IPS DF 19.7 (cell line): ENCODE data around the gene PSME4.
"Not testable (repeated sequence)": the region's sequence is repeated elsewhere in the genome, so short reads cannot be mapped to it uniquely, and the experiment has no call there.

ENCODE experiments used
- DNase-seq: peaks from one replicate; pipeline ENCODE4 v3.0.0-alpha.2; 2013; ENCODE audit warnings: low read depth, low spot score

The PSME4 gene

DNA sequence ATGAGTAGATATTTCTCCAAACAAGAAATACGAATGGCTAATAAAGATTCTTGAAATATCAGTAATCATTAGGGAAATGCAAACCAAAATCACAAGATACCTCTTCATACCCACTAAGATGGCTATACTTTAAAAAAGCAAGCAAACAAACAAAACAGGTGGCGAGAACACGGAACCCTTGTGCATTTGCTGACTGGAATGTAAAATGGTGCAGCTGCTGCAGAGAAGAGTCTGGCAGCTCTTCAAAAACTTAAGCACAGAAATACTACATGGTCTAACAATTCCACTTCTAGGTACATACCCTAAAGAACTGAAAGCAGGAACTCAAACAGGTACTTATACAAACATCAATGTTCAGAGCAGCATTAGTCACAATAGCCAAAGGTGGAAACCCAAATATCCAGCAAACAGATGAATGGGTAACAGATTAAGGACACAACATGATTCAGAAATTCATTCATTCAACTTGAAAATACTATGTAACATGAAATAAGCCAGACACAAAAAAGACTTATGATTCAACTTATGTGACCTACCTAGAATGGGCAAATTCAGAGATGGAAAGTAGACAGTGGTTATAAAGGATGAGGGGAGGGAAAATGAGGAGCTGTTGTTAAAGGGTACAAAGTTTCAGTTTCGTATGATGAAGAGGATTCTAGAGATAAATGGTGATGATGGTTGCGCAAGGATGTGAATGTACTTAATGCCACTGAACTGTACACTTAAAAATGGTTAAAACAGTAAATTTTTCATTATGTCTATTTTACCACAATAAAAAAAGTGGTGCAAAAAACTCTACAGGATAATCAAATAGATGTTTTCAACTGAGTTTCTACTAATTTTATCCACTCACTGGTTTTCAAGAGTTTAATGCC lies 84.2 kb downstream of the PSME4 start:
- DNase-seq: no peak

DNA sequence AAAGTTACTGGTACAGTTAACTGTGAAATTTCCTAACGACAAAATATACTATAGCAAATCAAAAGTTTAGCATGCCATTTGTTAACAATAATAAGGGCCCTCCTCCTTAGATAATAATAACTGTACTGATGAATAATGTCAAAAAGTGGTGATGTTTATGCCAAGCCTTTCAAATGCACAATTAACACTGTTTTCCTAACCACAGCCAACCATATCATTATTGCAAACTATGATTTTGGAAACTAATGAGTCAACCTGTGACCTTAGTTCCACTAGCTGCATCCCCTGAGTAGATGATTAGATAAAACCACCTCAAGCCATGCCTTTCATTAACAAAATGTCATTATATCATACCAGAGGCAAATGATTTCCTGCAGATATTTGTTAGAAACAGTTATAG lies 85.9 kb downstream of the PSME4 start:
- no peak for DNase-seq

GRCh38 chr2:53881986-53882385 lies 88.8 kb downstream of the PSME4 start:
- DNase-seq: no peak

GRCh38 chr2:53881360-53881759 lies 89.4 kb downstream of the PSME4 start:
- DNase-seq: no peak

DNA sequence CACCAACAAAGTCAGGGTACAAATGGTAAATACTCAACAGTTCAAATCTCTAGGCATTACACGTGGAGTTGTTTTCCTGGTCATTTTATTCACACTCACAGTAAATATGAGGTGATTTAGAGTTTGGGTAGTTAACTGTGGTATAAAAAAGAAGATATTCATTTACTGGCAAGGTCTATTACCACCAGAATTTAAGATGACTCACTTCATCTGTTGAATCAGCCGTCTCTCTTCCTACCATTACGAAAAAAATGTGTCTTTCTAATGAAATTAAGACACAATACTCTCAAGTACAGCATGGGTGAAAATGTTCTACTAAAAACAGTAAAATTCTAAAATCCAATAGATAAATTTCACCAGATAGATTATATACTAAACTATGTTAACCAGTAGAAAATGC lies 90.0 kb downstream of the PSME4 start:
- DNase-seq: no peak

- no peak for DNase-seq
Measured at GRCh38 chr2:53877556-53877955, 93.2 kb downstream of the PSME4 start.

DNA sequence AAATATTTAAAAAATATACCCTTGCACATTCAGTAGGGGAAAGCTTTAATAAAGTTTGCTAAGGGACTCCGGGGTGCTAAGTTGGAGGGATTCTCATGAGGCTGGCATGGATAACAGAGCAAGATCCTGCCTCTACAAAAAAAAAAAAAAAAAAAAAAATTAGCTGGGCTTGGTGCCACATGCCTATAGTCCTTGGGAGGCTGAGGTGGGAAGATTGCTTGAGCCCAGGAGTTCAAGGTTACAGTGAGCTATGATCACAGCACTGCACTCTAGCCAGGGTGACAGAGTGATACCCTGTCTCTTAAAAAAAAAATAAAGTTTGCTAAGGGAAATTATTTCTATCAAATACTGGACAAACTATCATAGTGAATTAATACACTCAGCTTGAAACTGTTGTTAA lies 93.7 kb downstream of the PSME4 start:
- no peak for DNase-seq

DNA sequence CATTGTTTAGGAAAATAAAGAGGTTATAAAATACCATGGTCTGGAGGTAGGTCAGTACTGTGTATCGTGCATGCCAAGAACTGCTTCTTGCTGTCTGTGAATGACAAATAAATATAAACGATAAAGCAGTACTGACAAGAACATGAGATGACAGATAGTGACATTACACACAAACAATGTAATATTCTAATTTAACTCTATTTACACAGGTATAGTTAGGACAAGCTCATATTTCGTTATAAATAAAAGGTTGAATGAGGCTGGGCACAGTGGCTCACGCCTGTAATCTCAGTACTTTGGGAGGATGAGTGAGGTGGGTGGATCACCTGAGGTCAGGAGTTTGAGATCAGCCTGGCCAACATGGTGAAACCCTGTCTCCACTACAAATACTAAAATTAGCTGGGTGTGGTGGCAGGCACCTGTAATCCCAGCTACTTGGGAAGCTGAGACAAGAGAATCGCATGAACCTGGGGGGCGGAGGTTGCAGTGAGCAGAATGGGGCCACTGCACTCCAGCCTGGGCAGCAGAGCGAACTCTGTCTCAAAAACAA lies 96.3 kb downstream of the PSME4 start:
- DNase-seq: no peak

DNA sequence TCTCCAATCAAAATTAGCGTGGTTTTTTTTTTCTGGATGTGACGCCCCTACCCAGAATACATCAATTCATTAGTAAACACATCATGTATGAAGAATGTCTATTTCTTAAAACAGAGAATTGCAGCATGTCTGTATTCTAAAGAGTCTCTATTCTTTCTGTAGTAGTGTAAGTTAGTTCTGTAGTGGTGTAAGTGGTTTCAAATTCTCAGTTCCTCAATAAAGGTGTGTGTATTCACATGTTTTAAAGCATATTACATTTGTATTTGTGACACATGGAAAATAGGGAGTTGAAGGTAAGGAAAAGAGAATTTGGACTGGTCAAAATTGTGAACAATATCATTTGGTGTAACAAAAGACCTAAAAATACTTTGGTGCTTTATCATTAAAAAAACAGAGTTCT lies 103.0 kb downstream of the PSME4 start:
- DNase-seq: no peak

DNA sequence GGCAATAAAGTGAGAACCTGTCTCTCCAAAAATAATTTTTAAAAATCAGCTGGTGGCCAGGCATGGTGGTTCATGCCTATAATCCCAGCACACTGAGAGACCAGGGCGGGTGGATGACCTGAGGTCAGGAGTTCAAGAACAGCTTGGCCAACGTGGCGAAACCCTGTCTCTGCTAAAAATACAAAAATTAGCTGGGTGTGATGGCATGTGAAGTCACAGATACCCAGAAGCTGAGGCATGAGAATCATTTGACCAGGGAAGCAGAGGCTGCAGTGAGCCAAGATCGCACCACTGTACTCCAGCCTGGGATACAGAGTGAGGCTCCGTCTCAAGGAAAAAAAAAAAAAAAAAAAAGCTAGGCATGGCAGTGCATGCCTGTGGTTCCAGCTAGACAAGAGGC lies 103.6 kb downstream of the PSME4 start:
- no peak for DNase-seq

DNA sequence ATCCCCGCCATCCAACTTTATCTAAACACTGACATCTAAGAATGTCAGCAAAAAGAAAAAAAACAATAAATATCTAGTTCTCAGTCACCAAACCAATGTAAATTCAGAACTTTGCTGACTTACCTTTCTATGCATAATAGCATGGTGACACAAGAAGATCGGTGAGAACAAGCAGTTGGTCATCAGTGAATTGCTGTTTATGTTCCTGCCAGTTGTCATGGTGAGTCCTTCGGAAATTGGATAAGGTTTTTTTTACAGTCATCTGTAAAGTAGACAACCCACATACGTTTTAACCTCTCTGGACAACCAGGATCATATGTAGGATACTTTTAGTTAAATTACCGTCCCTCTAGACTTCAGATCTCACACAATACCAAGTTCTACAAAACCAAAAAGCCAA lies 104.8 kb downstream of the PSME4 start:
- DNase-seq: no peak

- no peak for DNase-seq
Measured at GRCh38 chr2:53865264-53865663, 105.5 kb downstream of the PSME4 start.

GRCh38 chr2:53863538-53864227 lies 107.1 kb downstream of the PSME4 start:
- no peak for DNase-seq

- DNase-seq: no peak
Measured at GRCh38 chr2:53861824-53862223, 109.0 kb downstream of the PSME4 start.

DNA sequence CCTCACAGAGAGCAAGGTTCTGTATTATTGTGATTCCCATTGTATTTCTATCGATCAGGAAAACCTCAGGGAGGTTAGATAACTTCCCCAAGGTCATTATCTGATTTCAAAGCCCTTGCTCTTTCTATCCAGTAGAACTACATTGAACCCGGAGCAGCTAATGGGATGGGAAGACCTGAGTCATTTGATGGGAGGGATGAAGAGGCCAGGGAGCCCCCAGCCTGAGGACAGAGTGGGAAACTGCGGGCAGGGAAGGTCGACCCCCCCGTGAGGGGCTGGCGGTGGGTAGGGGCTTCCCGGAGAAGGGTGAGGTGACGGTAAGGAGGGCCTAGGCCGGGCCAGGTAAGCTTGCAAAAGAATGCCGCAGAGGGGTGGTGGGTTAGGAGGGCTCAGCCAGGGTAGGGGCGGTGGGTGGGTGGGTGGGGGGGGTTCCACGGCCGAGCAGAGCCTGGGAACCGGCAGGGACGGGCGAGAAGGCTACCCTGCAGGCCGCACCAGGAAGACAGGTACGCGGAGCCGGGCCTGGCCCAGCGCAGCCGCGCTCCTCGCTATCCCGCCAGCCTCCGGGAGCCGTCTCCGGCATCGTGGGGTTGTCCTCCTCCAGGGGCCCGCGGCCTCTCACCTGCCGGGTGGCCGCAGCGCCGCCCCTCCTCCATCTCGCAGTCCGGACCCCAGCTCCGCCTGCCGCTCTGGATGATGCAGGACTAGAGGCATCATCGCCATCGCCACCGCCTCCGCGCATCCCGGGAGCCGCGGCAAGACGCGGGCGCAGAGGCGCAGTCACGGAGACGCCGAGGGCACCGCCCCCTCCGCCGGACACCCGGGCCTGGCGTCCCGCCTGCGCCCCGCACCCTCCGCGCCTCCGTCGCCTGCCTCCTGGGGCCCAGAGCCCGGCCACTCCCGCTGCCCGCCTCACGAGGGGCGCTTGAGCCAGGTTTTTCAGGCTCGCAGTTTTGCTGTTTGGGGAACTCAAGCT lies 111.3 kb downstream of the PSME4 start, which contains the start of gene GPR75:
Gene GPR75 (minus strand): TSS at position 762 of the 976 bp plus-strand sequence. CDS start 5,211 bp downstream, outside the sequence.
- peak; percentile 3 for DNase-seq

- no peak for DNase-seq
Measured at GRCh38 chr2:53856272-53856671, 114.5 kb downstream of the PSME4 start.

GRCh38 chr2:53854678-53855077 lies 116.1 kb downstream of the PSME4 start:
- DNase-seq: no peak

DNA sequence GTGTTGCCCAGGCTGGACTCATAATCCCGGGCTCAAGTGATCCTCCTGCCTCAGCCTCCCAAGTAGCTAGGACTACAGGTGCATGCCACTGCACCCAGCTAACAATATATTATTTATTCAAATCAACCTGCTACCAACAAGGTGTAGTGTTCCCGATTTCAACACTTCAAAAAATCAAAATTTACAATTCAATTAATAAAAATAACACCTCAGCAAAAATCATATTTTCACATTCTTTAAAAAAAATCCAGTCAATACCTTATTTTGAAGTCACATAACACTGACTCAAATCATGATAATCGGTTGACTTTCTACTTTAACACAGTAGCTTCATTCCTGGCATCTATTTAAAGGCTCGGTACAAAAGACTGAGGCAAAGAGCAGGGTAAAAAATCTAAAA lies 118.3 kb downstream of the PSME4 start:
- DNase-seq: no peak

DNA sequence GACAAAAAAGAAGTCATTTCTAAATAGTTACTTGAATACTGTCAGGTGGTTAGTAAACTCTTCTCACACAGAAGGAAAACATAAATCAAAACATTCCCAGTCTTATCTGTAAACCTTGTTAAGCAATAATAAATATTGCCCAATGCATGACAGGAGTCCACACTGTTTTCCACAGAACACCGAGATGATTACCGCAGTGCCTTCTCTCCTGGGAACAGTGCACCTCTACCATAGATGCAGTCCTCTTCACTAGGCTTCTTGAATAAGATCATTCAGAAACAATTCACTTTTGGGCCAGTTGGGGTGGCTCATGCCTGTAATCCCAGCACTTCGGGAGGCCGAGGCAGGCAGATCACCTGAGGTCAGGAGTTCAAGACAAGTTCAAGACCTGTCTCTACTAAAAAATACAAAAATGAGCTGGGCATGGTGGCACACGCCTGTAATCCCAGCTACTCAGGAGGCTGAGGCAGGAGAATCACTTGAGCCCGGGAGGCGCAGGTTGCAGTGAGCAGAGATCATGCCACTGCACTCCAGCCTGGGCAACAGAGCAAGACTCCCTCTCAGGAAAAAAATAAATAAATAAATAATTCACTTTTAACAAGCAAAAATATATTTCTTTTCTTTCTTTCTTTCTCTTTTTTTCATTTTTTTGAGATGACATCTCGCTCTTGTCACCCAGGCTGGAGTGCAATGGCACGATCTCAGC lies 119.6 kb downstream of the PSME4 start:
- DNase-seq: not testable (repeated sequence)

- no peak for DNase-seq
Measured at GRCh38 chr2:53848062-53848461, 122.7 kb downstream of the PSME4 start.

DNA sequence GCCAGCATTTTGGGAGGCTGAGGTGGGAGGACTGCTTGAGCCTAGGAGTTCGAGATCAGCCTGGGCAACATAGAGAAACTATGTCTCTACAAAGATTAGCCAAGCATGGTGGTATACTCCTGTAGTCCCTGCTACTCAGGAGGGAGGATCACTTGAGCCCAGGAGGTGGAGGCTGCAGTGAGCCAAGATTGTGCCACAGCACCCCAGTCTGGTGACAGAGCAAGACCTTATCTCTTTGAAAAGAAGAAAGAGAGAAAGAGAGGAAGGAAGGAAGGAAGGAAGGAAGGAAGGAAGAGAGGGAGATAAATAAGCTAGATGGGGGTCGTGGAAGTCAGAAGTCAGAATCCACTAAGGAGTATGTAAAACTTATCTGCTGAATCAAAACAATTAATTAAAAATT lies 127.2 kb downstream of the PSME4 start:
- DNase-seq: no peak
